A549 treated with Mapracorat at 1 μM for 4 hours (cell line): ENCODE results near the gene NABP1. TPM values are rescaled to one million over a fixed set of nuclear protein-coding genes. Genes with fewer than 3 reads are reported as not detected.

ENCODE experiments used
- total RNA-seq: library from RNA; stranded (reverse); fragments of 200-300 nt; extraction: Qiagen RNA extraction; gene quantifications from 5 replicates; pipeline ENCODE4 v1.2.3, GENCODE V29; 2022

Gene NABP1
- 10.6 to 17.6 TPM (median 12.7 TPM) in 5 replicates for total RNA-seq

GRCh38 chr2:191677646-191678436 is at the start of gene NABP1:
Gene NABP1 (plus strand): TSS chr2:191678136. CDS start chr2:191678615, 479 bp downstream.

Other genes with a start within 250 kb of the NABP1 start
- 32.3 to 50.6 TPM (median 48.1 TPM) in 5 replicates for gene CAVIN2, start 169.0 kb downstream of the NABP1 start, total RNA-seq